GM15510 (cell line): ENCODE measurements around the gene SLC11A2.

Experiments
- POLR2A ChIP-seq: IDR thresholded peaks from 3 replicates; pipeline ENCODE4 v1.6.1; 2011; ENCODE audit warnings: borderline replicate concordance; ENCODE audit not compliant: insufficient read length; ENCODE audit errors: extremely low read depth

Gene SLC11A2

DNA sequence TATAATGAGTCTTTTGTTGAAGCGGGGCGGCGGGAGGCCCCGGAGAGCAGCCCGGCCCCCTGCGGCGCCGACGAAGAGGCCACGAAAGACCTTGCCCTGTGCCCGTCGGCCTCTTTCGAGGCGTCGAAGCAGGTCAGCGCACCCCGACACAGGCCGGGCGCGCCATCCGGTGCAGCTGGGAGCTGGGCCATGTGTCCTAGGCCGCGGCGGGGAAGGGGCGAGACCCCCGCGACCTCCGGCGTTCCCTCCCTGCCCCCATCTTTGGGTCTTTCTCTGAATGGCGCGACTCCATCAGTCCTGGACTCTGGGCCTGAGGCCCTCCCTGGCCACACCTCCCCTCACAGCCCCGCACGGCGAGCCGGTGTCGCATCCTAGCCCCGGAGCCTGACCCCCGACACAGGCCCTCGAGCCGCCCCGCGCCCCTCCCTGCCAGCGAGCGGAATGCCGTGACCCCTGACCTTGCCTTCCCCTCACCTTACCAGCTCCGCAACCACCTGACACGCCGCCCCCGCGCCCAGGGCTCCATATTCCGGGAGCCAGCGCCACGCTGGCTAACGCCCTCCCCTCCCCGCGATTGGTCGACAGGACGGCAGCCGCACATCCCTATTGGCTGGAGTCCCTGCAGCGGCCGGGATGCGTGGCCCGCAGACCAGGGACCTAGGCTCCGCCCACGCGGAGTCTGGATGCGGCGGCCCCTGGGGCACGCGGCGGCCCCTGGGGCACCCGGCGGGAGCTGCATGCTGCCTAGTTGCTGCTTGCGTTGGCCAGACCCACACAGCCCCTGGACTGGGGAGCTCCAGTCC is at the start of gene SLC11A2:
Gene SLC11A2, minus strand, starts transcription at position 549 of the 803 bp plus-strand sequence. CDS start 15,656 bp downstream, outside the sequence.
- peak; percentile 80 for TF ChIP-seq POLR2A

DNA sequence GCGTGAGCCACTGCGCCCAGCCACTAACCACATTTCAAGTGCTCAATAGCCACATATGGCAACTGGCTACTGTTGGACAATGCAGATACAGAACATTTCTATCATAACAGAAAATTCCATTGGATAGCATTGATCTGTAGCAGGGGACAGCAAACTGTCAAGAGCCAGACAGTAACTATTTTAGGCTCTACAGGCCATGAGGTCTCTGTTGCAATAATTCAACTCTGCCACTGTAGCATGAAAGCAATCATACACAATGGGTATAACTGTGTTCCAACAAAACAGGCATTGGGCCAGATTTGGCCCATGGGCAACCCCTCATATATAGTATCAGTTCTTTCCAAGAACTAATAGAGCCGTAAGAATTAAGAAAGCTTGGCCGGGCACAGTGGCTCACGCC is 49.2 kb upstream of the SLC11A2 start:
- TF ChIP-seq POLR2A: no peak

DNA sequence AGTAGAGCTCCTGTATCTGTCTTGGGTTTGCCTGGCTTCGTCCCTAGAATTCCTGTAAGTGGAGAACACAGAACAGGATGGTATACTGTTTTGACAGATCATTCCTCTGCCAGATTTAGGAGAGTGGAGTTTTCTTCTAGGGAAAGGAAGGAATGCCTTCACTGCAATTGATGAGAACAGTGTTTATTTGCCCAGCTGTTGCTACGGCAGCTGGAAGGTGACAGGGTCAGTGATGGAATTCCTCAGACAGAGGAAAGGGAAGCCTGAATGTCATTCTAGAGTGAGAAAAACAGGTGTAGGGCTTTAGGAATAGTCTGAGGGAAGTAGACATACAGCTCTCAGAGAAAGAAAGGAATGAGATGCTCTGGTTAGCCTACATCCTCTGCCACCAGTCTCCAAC is 45.5 kb upstream of the SLC11A2 start:
- TF ChIP-seq POLR2A: no peak

DNA sequence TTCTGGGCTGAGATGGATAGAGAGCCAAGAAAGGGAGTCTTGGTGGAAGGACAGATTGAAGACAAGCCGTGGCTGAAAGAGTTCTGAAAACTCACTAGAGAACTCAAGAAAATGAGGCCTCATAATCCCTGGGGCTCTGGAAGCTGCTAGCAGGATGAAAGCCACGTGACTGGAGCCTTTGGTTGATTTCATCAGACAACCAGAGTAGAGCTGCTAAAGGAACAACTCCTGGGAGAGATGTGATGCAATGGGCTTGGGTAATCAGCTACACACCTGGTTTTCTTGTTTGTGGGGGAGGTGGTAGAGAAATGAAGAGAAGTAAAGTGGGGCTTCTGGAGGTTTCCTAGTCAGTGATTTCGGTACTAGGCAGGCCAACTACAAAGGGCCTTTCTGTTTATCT is 43.8 kb upstream of the SLC11A2 start:
- TF ChIP-seq POLR2A: no peak

DNA sequence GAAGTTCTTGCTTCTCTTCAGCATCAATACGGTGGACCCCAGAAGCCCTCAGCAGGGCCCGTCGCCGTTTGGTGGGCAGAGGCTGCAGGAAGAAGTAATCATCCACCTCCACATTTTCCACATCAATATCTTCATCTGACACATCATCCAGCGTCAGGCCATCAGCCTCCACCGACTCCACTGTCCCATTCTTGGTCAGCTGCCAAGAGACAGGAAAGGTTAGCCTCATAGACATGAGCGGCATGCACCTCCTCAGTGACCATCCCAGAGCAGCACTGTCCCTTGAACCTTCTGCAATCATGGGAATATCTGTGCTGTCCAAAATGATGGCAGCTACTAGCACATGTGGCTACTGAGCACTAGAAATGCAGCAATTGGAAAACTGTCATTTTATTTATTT is 41.6 kb upstream of the SLC11A2 start:
- TF ChIP-seq POLR2A: no peak

DNA sequence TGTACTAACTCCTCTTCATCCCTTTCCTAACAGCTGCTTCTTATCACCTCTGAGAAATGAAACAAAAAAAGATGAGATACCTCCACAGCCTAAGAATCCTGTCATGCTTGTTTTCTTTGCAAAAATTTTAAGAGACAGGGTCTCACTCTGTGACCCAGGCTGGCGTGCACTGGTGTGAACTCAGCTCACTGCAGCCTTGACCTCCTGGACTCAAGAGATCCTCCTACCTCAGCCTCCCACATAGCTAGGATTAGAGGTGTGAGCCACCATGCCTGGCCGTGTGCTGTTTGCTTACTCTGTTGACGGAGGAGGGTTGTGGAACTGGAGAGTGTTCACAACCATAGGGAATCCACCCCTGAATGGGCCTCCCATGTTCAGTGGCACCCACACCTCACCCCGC is 41.0 kb upstream of the SLC11A2 start:
- no peak for TF ChIP-seq POLR2A

DNA sequence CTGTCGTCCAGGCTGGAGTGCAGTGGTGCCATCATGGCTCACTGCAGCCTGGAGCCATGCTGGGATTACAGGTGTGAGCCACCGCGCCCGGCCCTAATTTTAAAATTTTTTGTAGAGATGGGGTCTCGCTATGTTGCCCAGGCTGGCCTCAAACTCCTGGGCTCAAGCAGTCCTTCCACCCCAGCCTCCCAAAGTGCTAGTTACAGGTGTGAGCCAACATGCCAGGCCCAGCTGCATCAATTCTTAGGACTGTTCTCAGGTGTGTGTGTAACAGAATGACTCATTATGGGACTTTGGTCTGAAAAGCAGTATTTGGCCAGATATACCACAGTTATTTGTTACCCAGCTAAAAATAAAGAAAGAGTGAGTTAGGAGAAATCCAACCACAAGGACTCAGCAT is 39.3 kb upstream of the SLC11A2 start:
- no peak for TF ChIP-seq POLR2A

DNA sequence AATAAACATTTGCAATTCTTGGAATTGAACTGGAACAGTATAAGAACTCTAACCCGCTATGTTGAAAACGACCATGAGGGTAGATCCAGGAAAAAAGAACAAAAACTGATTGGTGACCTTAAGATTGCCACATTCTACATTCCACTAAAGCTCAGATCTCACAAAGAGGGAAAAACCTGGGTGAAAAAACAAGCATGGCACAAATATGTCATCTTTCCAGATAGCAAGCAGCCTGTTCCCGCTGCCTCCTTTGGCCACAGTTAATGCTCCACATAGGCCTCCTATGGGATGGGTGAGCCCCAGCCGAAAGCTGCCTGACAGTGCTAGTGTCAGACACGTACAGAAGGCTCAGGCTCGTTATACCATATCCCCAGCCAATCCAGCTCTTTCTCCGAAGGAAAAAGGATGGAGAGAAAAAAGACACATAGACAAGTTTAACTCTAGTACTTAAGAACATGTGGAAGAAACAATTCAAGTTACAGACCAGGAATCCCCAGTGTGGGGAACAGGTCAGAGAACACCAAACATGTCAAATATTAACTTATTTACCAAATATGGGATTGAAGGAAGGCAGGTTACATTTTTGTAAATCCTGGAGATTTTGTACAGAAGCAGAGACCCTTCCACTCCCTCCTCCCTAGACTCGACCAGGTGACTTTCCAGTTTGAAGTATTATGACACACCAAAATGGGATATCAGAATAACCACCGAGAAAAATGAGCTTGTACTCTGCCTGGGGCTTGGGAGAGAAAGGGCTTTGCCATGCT is 36.6 kb upstream of the SLC11A2 start:
- no peak for TF ChIP-seq POLR2A

DNA sequence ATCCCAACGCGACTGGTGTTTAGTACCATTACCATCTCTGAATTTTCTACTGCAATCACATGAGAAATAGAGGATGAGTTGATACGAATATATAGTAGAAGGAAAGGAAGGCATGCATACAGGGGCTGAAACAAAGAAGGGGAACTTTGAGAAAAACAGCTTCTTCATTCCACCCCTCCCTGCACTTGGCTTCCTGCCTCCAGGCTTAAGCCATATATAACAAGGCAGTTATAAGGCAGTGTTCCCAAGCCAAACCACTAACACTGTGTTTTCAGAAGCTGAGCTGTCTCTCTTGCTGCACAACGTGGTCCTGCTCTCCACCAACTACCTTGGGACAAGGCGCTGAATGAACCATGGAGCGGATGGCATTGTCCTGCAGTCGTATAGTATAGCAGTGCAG is 32.9 kb upstream of the SLC11A2 start:
- no peak for TF ChIP-seq POLR2A

DNA sequence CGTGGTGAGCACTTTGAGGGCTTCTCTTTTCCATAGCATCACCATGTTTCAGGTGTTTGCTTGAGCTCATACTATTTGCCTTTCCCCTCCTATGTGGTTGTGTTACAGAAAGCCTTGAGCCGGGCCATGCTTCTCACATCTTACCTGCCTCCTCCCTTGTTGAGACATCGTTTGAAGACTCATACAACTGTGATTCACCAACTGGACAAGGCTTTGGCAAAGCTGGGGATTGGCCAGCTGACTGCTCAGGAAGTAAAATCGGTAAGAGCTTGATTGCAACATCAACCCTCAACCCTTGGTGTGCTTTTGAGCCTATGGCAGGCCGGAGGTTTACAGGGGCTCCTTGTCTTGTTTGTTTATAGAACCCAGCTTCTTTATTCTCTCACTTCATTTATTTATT is 30.1 kb upstream of the SLC11A2 start:
- no peak for TF ChIP-seq POLR2A

DNA sequence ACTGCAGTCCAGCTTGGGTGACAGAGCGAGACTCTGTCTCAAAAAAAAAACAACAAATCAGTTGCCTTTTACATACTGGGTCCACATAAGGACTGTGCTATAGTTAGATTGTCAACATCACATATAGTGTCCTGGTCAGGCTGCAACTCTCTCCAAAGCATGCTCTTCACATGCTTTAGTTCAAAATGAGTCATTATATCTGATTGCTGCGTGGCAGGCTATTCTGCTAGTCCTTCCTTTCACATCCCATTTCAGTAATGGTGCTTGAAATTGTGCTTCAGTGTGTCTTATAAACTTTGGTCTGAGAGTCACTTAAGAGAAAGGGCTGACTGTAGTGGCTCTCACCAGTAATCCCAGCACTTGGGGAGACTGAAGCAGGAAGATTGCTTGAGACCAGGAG is 28.9 kb upstream of the SLC11A2 start:
- TF ChIP-seq POLR2A: no peak

DNA sequence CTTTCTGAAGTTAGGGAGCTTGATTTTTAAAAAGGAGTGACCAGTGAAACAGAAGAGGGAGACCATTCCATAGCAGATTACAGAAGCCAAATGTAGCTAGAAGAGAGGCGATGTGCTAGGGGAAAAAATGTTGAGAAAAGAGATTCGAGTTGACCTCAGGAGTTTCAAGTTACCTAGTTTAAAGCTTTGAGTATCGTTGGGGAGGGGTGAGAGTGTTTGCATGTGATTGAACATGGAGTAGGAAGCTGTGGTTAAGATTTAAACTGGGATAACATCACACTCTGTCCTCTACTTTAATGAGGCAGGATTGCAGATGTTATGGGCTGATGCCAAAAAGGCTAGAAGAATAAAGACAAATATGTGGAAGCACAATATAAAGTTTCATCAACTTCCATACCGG is 25.6 kb upstream of the SLC11A2 start:
- TF ChIP-seq POLR2A: no peak

DNA sequence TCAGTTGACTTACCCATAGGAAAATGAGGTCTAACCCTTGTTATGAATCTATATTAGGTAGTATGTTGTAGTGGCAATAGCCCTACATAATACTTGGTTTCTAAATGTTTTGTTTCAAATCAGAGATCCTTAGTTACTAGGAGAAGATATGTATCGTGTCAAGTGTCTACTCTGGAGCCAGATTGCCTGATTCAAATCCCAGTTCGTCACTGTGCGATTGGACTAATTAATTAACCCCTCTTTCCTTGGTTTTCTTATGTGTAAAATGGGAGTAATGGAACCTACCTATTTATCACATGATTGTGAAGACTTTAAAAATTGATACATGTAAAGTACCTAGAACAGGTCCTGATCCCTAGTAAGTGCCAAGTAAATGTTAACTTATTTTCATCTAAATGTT is 23.3 kb upstream of the SLC11A2 start:
- no peak for TF ChIP-seq POLR2A

DNA sequence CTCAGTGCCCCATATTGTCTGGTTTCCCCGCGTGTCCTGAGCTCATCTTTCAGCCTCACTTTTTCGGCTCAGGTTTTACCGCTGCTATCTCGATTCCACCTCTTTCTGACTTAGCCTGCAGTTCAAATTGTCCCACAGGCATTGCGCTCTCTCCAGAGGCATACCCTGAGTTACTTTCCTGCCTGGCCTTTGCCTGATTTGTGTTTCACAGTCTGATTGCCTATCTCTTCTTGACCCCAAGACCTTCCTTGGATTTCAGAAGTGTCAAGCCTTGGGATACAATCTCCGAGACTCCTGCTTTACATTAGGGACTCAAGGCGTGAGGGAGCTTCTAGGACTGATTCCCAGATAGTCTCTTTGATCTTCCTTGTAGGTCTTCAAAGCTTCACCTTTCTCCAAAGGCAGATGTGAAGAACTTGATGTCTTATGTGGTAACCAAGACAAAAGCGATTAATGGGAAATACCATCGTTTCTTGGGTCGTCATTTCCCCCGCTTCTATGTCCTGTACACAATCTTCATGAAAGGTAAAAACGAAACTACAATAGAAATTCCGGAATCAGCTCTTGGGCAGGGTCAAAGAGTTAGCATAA is 22.6 kb upstream of the SLC11A2 start:
- no peak for TF ChIP-seq POLR2A
